ELR (cell line): ENCODE results near the gene ADAD1.
"Not testable (repeated sequence)": the region's sequence is repeated elsewhere in the genome, so short reads cannot be mapped to it uniquely, and the experiment has no call there.

Source experiments
- DNase-seq: peaks from one replicate; pipeline ENCODE4 v3.0.0-alpha.2; 2015; ENCODE audit warnings: low read depth

ADAD1 gene

GRCh38 chr4:122378711-122379110 is at the start of gene ADAD1:
ADAD1 (plus strand) TSS chr4:122379011; CDS start chr4:122380070, 1,059 bp downstream.
- no peak for DNase-seq

GRCh38 chr4:122329876-122330565 is 48.8 kb upstream of the ADAD1 start:
- DNase-seq = peak; percentile 8

GRCh38 chr4:122331195-122331594 is 47.6 kb upstream of the ADAD1 start:
- DNase-seq = no peak

GRCh38 chr4:122334828-122335227 is 44.0 kb upstream of the ADAD1 start:
- DNase-seq = no peak

- DNase-seq = peak; percentile 64
These were observed 36.9 kb upstream of the ADAD1 start for GRCh38 chr4:122341886-122342285.

GRCh38 chr4:122346036-122346435 is 32.8 kb upstream of the ADAD1 start:
- no peak for DNase-seq

- DNase-seq = no peak
These were observed 32.3 kb upstream of the ADAD1 start for GRCh38 chr4:122346503-122346902.

GRCh38 chr4:122356317-122356808 is 22.4 kb upstream of the ADAD1 start:
- DNase-seq = no peak

- DNase-seq = no peak
These were observed 18.1 kb upstream of the ADAD1 start for GRCh38 chr4:122360754-122361153.

- DNase-seq = peak; percentile 6
These were observed 14.0 kb upstream of the ADAD1 start for GRCh38 chr4:122364700-122365404.

GRCh38 chr4:122368786-122369185 is 10.0 kb upstream of the ADAD1 start:
- not testable (repeated sequence) for DNase-seq

GRCh38 chr4:122377352-122377751 is 1.5 kb upstream of the ADAD1 start:
- no peak for DNase-seq

- no peak for DNase-seq
These were observed 428 bp downstream of the ADAD1 start for GRCh38 chr4:122379239-122379638.

- DNase-seq = no peak
These were observed 4.5 kb downstream of the ADAD1 start for GRCh38 chr4:122383341-122383740.

- no peak for DNase-seq
These were observed 5.4 kb downstream of the ADAD1 start for GRCh38 chr4:122384245-122384644.

- DNase-seq = no peak
These were observed 14.5 kb downstream of the ADAD1 start for GRCh38 chr4:122393276-122393675.

- DNase-seq = no peak
These were observed 25.1 kb downstream of the ADAD1 start for GRCh38 chr4:122403861-122404260.

- peak; percentile 6 for DNase-seq
These were observed 33.7 kb downstream of the ADAD1 start for GRCh38 chr4:122412547-122412946.

- DNase-seq = no peak
These were observed 44.4 kb downstream of the ADAD1 start for GRCh38 chr4:122423246-122423645.

- DNase-seq = no peak
These were observed 52.5 kb downstream of the ADAD1 start for GRCh38 chr4:122431351-122431750.

GRCh38 chr4:122434285-122434684 is 55.5 kb downstream of the ADAD1 start:
- no peak for DNase-seq

- peak; percentile 40 for DNase-seq
These were observed 72.0 kb downstream of the ADAD1 start for GRCh38 chr4:122450847-122451246.

- no peak for DNase-seq
These were observed 74.7 kb downstream of the ADAD1 start for GRCh38 chr4:122453384-122453995.
